Measurements from ENCODE around the gene CC2D2B.
A peak's percentile ranks its signal among the peaks of the same experiment; 100 is the strongest.

CC2D2B gene

DNA sequence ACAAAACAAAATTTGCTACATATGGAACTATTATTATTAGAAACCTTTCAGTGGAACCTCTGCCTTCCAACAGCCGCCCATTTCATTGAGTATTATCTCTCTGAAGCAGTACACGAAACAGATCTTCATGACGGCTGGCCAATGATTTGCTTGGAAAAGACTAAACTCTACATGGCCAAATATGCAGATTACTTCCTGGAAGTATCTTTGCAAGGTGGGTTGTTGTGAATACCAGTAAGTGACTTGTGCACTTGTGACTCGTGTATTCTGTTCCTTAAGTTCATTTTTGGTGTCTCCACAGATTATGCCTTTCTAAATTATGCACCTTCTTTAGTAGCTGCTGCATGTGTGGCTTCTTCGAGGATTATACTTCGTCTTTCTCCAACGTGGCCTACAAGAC, 149.0 kb downstream of the CC2D2B start:
- TF ChIP-seq, protein P1, sequence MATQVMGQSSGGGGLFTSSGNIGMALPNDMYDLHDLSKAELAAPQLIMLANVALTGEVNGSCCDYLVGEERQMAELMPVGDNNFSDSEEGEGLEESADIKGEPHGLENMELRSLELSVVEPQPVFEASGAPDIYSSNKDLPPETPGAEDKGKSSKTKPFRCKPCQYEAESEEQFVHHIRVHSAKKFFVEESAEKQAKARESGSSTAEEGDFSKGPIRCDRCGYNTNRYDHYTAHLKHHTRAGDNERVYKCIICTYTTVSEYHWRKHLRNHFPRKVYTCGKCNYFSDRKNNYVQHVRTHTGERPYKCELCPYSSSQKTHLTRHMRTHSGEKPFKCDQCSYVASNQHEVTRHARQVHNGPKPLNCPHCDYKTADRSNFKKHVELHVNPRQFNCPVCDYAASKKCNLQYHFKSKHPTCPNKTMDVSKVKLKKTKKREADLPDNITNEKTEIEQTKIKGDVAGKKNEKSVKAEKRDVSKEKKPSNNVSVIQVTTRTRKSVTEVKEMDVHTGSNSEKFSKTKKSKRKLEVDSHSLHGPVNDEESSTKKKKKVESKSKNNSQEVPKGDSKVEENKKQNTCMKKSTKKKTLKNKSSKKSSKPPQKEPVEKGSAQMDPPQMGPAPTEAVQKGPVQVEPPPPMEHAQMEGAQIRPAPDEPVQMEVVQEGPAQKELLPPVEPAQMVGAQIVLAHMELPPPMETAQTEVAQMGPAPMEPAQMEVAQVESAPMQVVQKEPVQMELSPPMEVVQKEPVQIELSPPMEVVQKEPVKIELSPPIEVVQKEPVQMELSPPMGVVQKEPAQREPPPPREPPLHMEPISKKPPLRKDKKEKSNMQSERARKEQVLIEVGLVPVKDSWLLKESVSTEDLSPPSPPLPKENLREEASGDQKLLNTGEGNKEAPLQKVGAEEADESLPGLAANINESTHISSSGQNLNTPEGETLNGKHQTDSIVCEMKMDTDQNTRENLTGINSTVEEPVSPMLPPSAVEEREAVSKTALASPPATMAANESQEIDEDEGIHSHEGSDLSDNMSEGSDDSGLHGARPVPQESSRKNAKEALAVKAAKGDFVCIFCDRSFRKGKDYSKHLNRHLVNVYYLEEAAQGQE (IDR thresholded peaks at IDR 0.05; ENCODE audit: low read depth), result no peak
- TF ChIP-seq TCF12 (IDR thresholded peaks at IDR 0.05; ENCODE audit: low read depth) (no peak), CREB1 (IDR thresholded peaks at IDR 0.05; ENCODE audit: low read depth) (no peak), TEAD4 (IDR thresholded peaks at IDR 0.05) (no peak), FOXM1 (IDR thresholded peaks at IDR 0.05; ENCODE audit: borderline replicate concordance, low read depth) (no peak), NFIC (IDR thresholded peaks at IDR 0.05) (no peak), EGR1 (IDR thresholded peaks at IDR 0.05) (no peak), ZBTB7A (IDR thresholded peaks at IDR 0.05; ENCODE audit: low read depth) (no peak), YY1 (IDR thresholded peaks at IDR 0.05; ENCODE audit: low read depth) (no peak), RAD21 (IDR thresholded peaks at IDR 0.05; ENCODE audit: low read depth) (no peak), USF1 (IDR thresholded peaks at IDR 0.05) (no peak), TAF1 (IDR thresholded peaks at IDR 0.05; ENCODE audit: low read depth) (no peak), EP300 (IDR thresholded peaks at IDR 0.05; ENCODE audit: borderline replicate concordance) (no peak), CEBPB (IDR thresholded peaks at IDR 0.05) (no peak)
- TF ChIP-seq, protein P2, sequence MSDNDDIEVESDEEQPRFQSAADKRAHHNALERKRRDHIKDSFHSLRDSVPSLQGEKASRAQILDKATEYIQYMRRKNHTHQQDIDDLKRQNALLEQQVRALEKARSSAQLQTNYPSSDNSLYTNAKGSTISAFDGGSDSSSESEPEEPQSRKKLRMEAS (IDR thresholded peaks at IDR 0.05), result no peak

DNA sequence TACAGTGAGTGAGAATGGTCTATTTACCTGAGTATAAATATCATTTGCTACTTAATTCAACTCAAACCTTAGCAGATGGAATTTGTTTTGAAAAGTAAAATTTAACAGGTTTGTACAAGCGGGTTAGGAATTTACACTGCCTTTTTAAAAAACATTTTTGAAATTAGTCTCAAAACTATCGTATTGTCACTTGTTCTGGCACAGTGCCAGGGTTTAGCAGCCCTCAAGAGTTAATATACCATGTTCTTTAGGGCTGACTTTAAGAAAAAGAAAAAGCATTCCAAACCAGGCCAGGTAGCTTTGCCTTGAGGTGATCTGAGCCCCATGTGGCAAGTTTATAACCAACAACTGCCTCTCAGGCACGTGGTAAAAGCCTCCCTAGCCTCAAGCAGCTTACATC, 153.5 kb downstream of the CC2D2B start:
- TF ChIP-seq NFIC (IDR thresholded peaks at IDR 0.05) (peak; percentile 56), CREB1 (IDR thresholded peaks at IDR 0.05; ENCODE audit: low read depth) (no peak)

GRCh38 chr10:96072674-96073073, 164.9 kb downstream of the CC2D2B start:
- TF ChIP-seq, protein P2 (IDR thresholded peaks at IDR 0.05), result no peak
- no peak for TF ChIP-seq EP300 (IDR thresholded peaks at IDR 0.05; ENCODE audit: borderline replicate concordance)
- TF ChIP-seq TEAD4 (IDR thresholded peaks at IDR 0.05), result no peak
- TF ChIP-seq, protein P1 (IDR thresholded peaks at IDR 0.05; ENCODE audit: low read depth), result no peak
- TF ChIP-seq ZBTB7A (IDR thresholded peaks at IDR 0.05; ENCODE audit: low read depth), result no peak
- TF ChIP-seq RAD21 (IDR thresholded peaks at IDR 0.05; ENCODE audit: low read depth), result no peak
- TF ChIP-seq EGR1 (IDR thresholded peaks at IDR 0.05), result no peak
- no peak for TF ChIP-seq FOXM1 (IDR thresholded peaks at IDR 0.05; ENCODE audit: borderline replicate concordance, low read depth)
- no peak for TF ChIP-seq NFIC (IDR thresholded peaks at IDR 0.05)
- TF ChIP-seq USF1 (IDR thresholded peaks at IDR 0.05), result no peak
- no peak for TF ChIP-seq TCF12 (IDR thresholded peaks at IDR 0.05; ENCODE audit: low read depth)
- no peak for TF ChIP-seq CREB1 (IDR thresholded peaks at IDR 0.05; ENCODE audit: low read depth)
- no peak for TF ChIP-seq CEBPB (IDR thresholded peaks at IDR 0.05)
- no peak for TF ChIP-seq TAF1 (IDR thresholded peaks at IDR 0.05; ENCODE audit: low read depth)
- TF ChIP-seq YY1 (IDR thresholded peaks at IDR 0.05; ENCODE audit: low read depth), result no peak

GRCh38 chr10:96073722-96074121, 165.9 kb downstream of the CC2D2B start:
- TF ChIP-seq CEBPB (IDR thresholded peaks at IDR 0.05), result no peak
- TF ChIP-seq EGR1 (IDR thresholded peaks at IDR 0.05), result no peak
- no peak for TF ChIP-seq FOXM1 (IDR thresholded peaks at IDR 0.05; ENCODE audit: borderline replicate concordance, low read depth)
- TF ChIP-seq EP300 (IDR thresholded peaks at IDR 0.05; ENCODE audit: borderline replicate concordance), result no peak
- TF ChIP-seq TAF1 (IDR thresholded peaks at IDR 0.05; ENCODE audit: low read depth), result no peak
- no peak for TF ChIP-seq NFIC (IDR thresholded peaks at IDR 0.05)
- no peak for TF ChIP-seq CREB1 (IDR thresholded peaks at IDR 0.05; ENCODE audit: low read depth)
- TF ChIP-seq ZBTB7A (IDR thresholded peaks at IDR 0.05; ENCODE audit: low read depth), result no peak
- TF ChIP-seq YY1 (IDR thresholded peaks at IDR 0.05; ENCODE audit: low read depth), result no peak
- TF ChIP-seq, protein P2 (IDR thresholded peaks at IDR 0.05), result no peak
- TF ChIP-seq RAD21 (IDR thresholded peaks at IDR 0.05; ENCODE audit: low read depth), result no peak
- TF ChIP-seq, protein P1 (IDR thresholded peaks at IDR 0.05; ENCODE audit: low read depth), result no peak
- no peak for TF ChIP-seq TCF12 (IDR thresholded peaks at IDR 0.05; ENCODE audit: low read depth)
- TF ChIP-seq TEAD4 (IDR thresholded peaks at IDR 0.05), result no peak
- TF ChIP-seq USF1 (IDR thresholded peaks at IDR 0.05), result no peak
